Brain microvascular endothelial cell (primary cell): ENCODE measurements around the gene MAMSTR.

Source experiments
- DNase-seq: peaks from one replicate; pipeline ENCODE4 v3.0.0-alpha.2; 2020
- H3K27ac ChIP-seq: fragments of 250-450 bp; sonication (Bioruptor Pico); 2 replicates; pipeline ENCODE4 v1.5.1; 2020; ENCODE audit warnings: mild to moderate bottlenecking, moderate library complexity
- H3K27me3 ChIP-seq: fragments of 250-450 bp; sonication (Bioruptor Pico); replicated peaks from 2 replicates; pipeline ENCODE4 v1.5.1; 2020; ENCODE audit warnings: mild to moderate bottlenecking
- H3K36me3 ChIP-seq: fragments of 250-450 bp; sonication (Bioruptor Pico); replicated peaks from 2 replicates; pipeline ENCODE4 v1.5.1; 2020; ENCODE audit warnings: mild to moderate bottlenecking
- H3K4me3 ChIP-seq: 2 replicates; pipeline ENCODE4 v1.5.1; 2011; ENCODE audit warnings: low read depth, mild to moderate bottlenecking, control low read depth, low read length, moderate library complexity
- CTCF ChIP-seq: IDR thresholded peaks from 2 replicates; pipeline ENCODE4 v1.5.1; 2011; ENCODE audit warnings: low read depth, mild to moderate bottlenecking, moderate library complexity, low read length, control low read depth, inconsistent platforms; ENCODE audit errors: missing control alignments
- in situ Hi-C: cut with HindIII; loops from 2 replicates; pipeline ENCODE4 v1.10.0; 2017; ENCODE audit warnings: low sequenced_read_pairs, low pct_ligation_motif_present

MAMSTR gene

GRCh38 chr19:48716562-48717291 lies 2.8 kb downstream of the MAMSTR start:
- no peak for DNase-seq

GRCh38 chr19:48715681-48716171 lies 3.8 kb downstream of the MAMSTR start:
- TF ChIP-seq CTCF, result no peak
- H3K27me3 ChIP-seq, result no peaks in the 10 kb centered on the region
- no peaks in the 10 kb centered on the region for H3K36me3 ChIP-seq
- H3K27ac ChIP-seq, result no peak overlapping the region
- in situ Hi-C loops, result no loop called here
- DNase-seq, result no peak
- H3K4me3 ChIP-seq, result no peak overlapping the region

More at GRCh38 chr19:48716562-48717291, 2.8 kb downstream of the MAMSTR start:
- no peaks in the 10 kb centered on the region for H3K36me3 ChIP-seq
- no peak for TF ChIP-seq CTCF
- no peak overlapping the region for H3K27ac ChIP-seq
- H3K27me3 ChIP-seq, result no peaks in the 10 kb centered on the region
- in situ Hi-C loops, result no loop called here
- H3K4me3 ChIP-seq, result peak overlapping the region; percentile 38

GRCh38 chr19:48714759-48715675 lies 4.5 kb downstream of the MAMSTR start:
- no peak for DNase-seq
- peak overlapping the region; percentile 59 for H3K4me3 ChIP-seq
- no peaks in the 10 kb centered on the region for H3K27me3 ChIP-seq
- no peaks in the 10 kb centered on the region for H3K36me3 ChIP-seq
- in situ Hi-C loops, result no loop called here
- peak overlapping the region; percentile 39 for H3K27ac ChIP-seq
- TF ChIP-seq CTCF, result no peak

- Histone ChIP-seq H3K27ac (peak overlapping the region; percentile 39), H3K27me3 (no peaks in the 10 kb centered on the region), H3K4me3 (peak overlapping the region; percentile 77), H3K36me3 (no peaks in the 10 kb centered on the region)
- DNase-seq, result peak; percentile 99
- in situ Hi-C loops, result no loop called here
- no peak for TF ChIP-seq CTCF
These were observed 5.4 kb downstream of the MAMSTR start for GRCh38 chr19:48713864-48714755.

- H3K27me3 ChIP-seq, result no peaks in the 10 kb centered on the region
- peak; percentile 59 for TF ChIP-seq CTCF
- in situ Hi-C loops, result no loop called here
- peak; percentile 24 for DNase-seq
- H3K4me3 ChIP-seq, result peak overlapping the region; percentile 77
- H3K36me3 ChIP-seq, result no peaks in the 10 kb centered on the region
- H3K27ac ChIP-seq, result peak overlapping the region; percentile 22
These were observed 6.3 kb downstream of the MAMSTR start for GRCh38 chr19:48713041-48713863.
